Myocyte (in vitro differentiated cells): ENCODE results near the gene WDR70. TPM values are rescaled to one million over a fixed set of nuclear protein-coding genes. Genes with fewer than 3 reads are reported as not detected.
"Not testable (repeated sequence)": the region's sequence is repeated elsewhere in the genome, so short reads cannot be mapped to it uniquely, and the experiment has no call there.

Experiments used
- DNase-seq: peaks from one replicate; pipeline ENCODE4 v3.0.0-alpha.2; 2012; ENCODE audit warnings: low read depth
- total RNA-seq: library from RNA; depleted of rRNA; stranded (reverse); fragments of >200 nt; gene quantifications from 2 replicates; pipeline ENCODE4 v1.2.3, GENCODE V29; 2014

WDR70 gene
- total RNA-seq, 1 donor from 2014 or later, result 39.8 TPM

DNA sequence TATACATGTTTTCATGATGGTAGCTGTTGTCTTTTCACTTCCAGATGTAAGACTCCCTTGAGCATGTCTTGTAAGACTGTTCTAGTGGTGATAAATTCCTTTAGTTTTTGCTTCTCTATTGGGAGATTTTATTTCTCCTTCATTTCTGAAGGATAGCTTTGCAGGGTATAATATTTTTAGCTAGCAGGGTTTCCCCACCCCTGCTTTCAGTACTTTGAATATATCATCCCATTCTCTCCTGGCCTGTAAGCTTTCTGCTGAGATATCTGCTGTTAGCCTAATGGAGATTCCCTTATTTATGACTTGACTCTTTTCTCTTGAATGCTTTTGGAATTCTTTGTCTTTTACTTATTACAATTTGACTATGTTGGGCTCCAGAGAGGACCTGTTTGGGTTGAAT is 249.8 kb downstream of the WDR70 start:
- no peak for DNase-seq

DNA sequence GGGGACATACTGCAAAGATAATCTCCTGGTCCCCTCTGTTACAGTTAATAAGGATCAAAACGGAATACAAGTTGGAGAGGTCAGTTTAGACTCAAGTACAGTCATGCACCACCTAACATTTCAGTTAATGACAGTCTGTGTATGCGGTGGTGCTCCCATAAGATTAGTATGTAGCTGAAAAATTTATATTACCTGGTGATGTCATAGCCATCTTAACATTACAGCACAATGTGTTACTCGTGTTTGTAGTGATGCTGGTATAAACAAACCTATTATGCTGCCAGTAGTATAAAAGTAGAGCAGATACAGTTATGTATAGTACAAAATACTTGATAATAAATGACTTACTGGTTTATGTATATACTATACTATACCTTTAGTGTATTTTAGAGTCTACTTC is 252.8 kb downstream of the WDR70 start:
- DNase-seq, result no peak

DNA sequence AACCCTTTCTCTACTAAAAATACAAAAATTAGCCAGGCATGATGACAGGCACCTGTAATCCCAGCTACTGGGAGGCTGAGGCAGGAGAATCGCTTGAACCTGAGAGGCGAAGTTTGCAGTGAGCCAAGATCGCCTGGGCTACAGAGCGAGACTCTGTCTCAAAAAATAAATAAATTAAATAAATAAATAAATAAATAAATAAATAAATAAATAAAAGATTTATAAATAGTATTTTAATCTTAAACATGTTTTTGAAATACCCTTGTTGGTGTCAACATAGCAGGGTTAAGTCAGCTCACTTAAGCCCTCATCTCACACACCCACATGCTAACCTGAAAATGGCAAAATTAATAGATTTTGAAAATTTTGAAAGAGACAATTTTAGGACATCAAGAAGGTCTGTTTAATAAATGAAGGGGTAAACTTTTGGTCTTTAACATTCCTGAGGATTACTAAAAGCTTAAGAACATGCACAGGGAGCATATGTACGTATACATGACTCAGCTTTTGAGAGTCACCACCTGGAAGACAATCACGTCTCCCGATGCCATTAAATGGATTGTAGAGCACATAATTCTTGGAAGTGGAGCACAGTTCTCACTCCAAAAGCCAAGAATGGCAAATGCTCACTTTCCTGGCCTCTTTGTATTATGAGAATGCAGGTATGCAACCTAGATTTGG is 258.2 kb downstream of the WDR70 start:
- no peak for DNase-seq

DNA sequence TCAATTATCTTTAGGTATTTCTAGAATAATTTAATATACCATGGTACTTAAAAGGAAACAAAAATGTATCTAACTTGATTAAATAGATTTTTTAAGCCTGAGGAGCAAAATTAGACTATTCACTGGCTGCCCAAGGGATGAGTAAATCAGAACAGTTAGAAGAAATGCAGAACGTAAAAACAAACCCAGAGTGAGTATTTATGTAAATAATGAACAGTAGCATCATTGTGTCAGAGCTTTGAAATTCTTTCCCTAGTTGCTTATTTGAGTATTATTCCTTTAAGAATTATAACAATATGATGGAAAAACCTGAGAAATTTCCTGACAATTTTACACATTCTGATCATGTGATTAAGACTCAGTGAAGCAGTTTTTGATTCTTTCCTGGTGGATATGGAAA is 259.8 kb downstream of the WDR70 start:
- no peak for DNase-seq

DNA sequence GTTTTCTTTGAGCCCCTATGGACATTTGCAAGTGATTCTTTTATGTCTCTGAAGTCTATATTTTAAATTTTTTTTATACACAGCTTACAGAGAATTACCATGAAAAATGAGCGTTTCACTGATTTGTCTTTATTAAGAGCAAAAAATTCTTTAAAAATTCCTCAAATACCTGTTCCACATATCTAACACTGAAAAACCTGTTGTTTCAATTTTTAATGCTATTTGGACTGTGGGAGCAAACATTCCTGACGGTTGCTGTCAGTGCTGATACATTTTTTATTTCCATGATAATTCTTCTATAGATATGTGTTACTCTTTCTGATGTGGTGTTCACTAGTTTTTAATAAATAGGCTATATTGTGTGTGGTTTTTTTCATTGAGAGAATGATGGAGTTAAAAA is 261.0 kb downstream of the WDR70 start:
- no peak for DNase-seq

DNA sequence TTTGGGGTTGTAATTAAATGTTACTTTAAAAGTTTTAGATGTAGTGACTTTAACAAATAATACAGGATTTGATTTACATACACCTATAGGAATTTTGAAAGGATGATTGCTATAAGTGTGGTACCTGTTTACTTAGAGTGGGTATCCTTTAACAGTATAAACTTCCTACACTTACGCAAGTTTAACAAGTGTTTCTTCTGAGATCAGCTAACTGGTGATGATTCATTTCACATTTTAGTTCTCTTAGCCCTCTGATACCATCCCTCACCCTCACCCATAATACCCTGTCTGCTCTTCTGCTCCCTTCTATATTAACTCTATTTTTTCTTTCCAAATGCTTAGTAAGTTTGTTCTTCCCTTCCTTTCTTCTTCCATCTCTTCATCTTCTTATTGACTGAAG is 262.8 kb downstream of the WDR70 start:
- no peak for DNase-seq

DNA sequence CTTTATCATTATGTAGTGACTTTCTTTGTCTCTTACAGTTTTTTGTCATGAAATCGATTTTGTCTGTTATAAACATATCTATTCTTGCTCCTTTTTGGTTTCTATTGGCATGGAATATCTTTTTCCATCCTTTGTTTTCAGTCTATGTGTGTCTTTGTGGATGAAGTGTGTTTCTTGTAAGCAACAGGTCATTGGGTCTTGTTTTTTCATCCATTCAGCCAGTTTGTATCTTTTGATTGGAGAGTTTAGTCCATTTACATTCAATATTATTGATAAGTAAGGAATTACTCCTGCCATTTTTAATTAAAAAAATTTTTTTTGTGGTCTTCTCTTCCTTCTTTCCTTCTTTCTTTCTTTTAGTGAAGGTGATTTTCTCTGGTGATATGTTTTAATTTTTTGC is 266.6 kb downstream of the WDR70 start:
- DNase-seq, result no peak

DNA sequence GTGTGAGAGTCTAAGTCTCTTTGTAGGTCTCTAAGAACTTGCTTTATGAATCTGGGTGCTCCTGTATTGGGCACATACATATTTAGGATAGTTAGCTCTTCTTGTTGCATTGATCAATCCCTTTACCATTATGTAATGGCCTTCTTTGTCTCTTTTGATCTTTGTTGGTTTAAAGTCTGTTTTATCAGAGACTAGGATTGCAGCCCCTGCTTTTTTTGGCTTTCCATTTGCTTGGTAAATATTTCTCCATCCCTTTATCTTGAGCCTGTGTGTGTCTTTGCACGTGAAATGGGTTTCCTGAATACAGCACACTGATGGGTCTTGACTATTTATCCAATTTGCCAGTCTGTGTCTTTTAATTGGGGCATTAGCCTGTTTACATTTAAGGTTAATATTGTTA is 275.4 kb downstream of the WDR70 start:
- not testable (repeated sequence) for DNase-seq

DNA sequence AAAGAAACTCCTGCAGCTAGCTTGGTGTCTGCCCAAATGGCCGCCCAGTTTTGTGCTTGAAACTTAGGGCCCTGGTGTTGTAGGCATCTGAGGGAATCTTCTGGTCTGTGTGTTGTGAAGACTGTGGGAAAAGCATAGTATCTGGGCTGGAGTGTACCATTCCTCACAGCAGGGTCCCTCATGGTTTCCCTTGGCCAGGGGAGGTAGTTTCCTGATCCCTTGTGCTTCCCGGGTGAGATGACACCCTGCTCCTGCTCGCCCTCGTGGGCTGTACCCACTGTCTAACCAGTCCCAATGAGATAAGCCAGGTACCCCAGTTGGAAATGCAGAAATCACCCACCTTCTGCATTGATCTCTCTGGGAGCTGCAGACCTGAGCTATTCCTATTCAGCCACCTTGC is 277.9 kb downstream of the WDR70 start:
- DNase-seq, result no peak

DNA sequence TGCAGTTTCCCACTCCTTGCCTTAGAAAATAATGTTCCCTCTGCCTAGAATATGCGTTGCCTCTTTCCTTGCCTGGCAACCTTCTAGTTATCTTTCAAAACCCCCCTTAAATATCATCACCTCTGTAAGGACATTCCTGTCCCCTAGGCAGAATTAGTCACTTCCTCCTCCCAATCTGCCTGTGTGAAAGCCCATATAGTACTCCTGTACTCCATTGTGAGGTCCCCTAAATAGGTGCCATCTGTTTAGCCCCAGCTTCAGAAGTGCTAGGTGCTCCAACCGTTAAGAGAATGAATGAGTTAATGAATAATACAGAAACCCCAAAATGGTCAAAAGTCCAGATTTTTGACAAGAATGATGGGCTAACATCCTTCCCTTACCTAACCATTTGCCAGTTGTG is 279.3 kb downstream of the WDR70 start:
- DNase-seq, result no peak

DNA sequence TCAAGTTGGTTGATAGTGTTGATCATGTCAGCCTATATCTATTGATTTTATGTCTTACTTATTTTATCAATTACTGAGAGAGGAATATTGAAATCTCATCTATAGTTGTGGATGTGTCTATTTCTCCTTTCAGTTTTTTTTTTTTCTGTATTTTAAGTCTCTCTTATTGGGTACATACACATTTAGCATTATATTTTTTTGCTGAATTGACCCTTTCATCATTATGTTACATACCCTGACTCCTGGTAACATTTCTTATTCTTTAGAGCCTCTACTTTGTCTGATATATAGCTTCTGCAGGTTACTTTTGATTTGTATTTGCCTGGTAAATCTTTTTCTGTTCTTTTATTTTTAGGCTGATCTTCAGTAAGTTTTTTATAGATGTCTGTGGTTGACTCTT is 281.2 kb downstream of the WDR70 start:
- DNase-seq, result no peak

DNA sequence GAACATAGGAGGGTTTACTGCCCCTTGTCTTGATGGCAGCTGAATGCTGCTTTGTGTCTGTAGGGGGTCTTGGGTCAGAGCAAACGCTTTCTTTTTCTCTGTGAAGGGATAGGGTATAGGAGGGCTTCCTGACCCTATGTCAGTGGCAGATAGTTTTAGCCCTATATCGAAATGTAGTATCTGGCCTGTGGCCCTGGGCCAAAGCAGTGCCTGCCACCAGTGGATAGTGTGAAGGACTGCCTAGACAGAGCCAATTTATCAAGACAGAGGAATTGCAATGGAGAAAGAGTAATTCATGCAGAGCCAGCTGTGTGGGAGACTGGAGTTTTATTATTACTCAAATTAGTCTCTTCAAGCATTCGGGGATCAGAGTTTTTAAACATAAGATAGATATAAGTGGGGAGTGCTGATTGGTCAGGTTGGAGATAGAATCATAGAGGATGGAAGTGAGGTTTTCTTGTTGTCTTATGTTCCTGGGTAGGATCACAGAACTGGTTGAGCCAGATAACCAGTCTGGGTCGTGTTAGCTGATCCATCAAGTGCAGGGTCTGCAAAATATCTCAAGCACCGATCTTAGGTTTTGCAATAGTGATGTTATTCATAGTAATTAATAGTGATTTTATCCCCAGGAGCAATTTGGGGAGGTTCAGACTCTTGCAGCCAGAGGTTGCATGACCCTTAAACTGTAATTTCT is 282.3 kb downstream of the WDR70 start:
- DNase-seq, result no peak

DNA sequence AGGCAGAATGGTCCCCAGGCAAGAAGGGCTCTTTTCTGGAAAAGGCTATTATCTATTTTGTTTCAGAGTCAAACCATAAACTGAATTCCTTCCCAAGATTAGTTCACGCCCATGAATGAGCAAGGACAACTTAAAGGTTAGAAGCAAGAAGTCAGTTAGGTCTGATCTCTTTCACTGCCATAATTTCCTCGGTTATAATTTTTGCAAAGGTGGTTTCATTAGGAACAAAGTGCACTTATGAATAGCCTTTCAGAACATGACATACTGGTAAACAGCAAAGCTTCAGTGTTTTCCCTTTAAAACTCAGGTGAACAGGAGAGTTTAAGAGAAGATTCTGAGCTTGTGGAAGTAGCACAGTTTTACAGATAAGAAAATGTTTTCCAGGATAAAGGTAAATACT is 282.8 kb downstream of the WDR70 start:
- no peak for DNase-seq

DNA sequence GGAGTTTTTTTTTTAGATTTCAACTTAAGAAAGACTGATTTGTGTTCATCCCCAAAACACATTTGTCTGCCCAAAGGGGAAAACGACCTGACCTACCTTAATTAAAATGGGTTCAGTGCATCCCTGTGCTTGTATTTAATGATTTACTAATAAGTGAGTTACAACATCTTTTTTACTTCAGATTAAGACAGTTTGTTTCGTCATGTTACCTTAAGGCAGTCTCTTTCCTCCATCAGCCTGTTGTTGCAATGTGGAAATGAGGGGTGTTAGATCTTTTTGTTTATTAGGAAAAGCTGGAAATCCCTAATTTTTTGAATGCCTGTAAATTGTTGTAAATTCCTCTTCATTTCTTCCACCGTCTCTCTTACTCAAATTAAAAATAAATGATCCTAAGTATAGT is 283.2 kb downstream of the WDR70 start:
- DNase-seq, result no peak

DNA sequence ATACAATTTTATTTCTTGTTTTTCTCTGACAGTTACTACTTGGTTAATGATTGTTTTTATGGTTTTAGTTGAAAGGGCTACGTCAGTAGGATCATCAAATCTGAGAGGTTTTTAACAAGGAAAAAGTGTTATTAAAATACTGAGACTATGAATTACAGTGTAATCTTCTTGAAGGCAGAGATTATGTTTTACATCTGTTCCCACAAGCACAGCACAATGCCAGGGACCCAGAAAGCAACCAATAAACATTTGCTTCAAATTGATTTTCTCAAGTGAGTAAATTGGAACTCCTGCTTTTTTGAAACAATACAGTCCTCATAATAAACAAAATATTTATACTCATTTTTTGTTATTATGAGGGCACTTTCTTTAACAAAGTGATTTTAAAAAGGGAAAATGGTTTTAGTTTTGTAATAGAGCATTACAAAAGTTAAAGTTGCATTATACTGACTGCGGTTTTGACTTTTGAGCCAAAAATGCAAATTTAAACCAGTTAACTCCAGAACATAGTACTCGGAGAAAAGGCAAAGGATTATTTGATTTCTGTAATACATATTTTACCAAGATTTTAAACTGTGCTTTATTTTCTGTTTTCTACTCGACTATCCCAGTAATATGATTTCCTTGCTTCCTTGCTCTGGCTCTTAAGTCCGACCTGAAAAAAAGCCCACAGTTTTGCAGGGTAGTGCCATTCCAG is 283.8 kb downstream of the WDR70 start:
- DNase-seq, result peak; percentile 31

DNA sequence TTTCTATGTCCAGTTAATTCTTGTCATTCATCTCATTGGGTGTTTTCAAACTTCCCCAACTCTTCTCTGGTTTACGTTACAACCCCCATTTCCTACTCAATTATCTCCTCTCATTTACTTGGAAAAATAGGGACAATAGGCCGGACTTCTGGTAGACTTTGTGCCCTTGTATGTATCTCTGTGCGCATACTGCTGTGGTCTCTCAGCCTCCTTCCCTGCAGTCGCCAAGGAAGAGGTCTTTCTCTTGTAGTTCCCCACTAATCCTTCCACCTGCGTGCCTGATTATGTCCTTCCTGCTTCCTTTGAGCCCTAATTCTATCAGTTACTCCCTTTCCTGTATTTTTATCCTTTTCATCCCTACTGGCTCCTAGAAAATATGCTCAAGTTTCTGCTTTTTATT is 284.4 kb downstream of the WDR70 start:
- no peak for DNase-seq

DNA sequence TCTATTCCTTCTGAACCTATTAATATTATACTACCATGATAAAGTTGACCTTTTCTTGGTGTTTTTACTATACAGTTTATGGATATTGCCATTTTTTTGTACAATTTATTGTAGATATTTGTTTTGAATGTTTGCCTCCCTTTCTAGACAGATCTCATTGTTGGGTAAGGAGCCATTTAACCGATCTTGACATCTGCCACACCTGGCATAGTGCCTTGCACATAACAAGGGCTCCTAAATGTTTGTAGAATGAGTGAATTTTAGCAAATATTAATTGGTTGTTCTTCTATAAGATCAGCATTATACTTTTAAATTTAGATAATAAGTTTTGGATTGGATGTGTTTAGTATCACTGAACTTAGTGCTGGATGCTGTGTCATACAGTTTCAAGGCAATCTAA is 285.4 kb downstream of the WDR70 start:
- DNase-seq, result no peak

DNA sequence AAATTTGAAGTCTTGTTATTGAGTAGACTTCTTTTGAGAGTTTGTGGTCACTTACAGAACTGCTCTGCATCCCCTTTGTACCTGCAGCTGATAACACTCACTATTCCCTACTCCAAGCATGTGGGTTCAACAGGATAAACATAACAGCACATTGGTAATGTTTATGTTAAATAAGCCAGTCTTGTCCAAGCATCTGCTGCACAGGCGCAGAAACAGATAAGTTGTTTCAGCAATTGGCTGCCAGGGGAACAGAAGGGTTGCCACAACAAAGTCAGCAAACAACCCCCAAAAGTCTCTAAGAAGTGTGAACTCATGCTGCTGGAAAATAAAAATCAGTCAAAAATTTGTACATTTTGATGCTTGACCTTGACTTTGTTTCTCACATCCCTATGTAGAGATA is 286.2 kb downstream of the WDR70 start:
- DNase-seq, result peak; percentile 37

DNA sequence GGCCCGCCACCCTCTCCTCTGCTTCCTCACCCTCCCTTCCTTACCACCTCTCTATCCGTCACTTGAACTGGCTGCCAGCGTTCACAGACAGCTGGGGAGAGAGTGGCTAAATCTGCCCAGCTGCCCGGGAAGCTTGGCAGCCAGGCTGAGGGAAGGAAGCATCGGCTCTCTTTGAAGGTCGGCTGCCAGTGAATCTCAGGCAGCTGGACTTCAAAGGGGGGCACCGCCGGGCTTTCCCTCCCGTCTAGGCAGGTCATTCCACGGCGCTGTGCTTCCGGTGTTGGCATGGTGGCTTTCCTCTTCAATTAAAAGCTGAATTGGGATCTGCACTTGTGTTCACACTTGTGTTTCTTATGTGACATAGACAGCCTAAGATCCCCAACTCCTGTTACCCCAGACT is 286.8 kb downstream of the WDR70 start:
- peak; percentile 97 for DNase-seq

DNA sequence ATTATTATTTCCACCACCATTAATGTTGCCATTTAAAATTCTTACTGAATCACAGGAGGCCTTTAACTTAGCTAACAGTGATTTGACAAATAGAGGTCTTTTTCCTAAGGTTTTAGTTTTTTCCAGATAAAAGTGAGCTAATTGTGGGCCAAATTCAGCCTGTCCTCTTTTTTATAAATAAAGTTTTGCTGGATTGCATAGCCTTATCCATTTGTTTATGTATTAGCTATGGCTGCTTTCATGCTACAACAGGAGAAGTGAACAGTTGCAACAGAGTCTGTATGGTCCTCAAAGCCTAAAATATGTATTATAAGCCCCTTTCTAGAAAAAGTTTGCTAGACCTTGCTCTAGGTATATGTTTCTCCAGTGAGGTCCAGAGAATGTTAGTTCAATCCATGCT is 288.3 kb downstream of the WDR70 start:
- DNase-seq, result no peak

DNA sequence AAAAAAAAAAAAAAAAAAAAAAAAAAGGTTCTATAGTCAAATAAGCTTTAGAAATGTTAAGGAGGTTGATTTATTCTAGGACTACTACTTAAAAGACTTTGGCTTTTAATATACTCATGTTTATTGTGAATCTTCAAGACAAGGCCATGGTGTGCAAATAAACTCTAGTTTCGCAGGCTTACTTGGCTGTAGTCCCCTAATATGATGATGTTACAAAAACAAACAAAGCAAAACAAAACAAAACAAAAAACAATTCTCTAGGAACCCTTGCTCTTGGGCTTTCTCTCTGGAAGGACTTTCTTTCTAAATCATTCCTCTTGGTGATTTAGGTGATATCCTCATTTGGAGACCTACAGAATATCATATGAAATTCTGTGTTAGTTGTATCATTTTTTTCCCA is 288.7 kb downstream of the WDR70 start:
- peak; percentile 22 for DNase-seq

DNA sequence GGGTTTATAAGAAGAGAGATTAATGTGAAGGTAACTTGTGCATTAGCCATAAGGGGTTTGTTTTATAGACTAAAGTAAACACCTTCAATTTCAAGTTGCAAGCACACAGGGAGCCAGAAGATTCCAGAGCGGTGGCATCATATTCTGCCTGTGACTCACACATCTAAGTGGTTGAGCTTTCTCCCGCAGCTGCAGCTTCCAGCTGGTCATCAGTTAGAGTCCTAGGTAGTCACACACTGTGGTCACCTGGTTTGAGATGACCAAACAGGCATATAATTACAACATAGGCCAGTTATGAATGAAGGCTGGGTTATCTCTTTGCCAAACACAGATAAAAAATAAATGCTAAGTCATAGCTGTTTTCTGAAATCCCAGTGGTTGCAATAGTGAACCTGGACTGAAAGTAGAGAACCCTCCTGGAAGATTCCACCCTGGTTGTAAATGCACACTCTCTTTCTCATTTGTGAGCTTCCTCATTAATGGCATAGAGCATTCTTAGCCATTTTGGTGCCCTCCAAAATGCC is 289.5 kb downstream of the WDR70 start:
- DNase-seq, result peak; percentile 99
